IMR-90 (cell line): Measurements from ENCODE around the gene FSIP1. TPM values are rescaled to one million over a fixed set of nuclear protein-coding genes. Genes with fewer than 3 reads are reported as not detected.

Source experiments
- ATAC-seq: fragments of 200-7000 bp; cut with Tn5 transposase; 2 replicates; pipeline ENCODE4 v1.9.1; 2020; ENCODE audit warnings: low read depth, mild to moderate bottlenecking, moderate library complexity
- BruUV-seq: library from RNA; stranded (reverse); fragments of 400-500 nt; replicated peaks from 2 replicates; lab custom pipeline; 2021; lab: Mats Ljungman, UMichigan
- CTCF ChIA-PET: fragments of 300-600 bp; formaldehyde crosslinking; extraction: SDS; loops from one replicate; lab custom pipeline; 2021; ENCODE audit warnings: antibody characterized with exemption; lab: Yijun Ruan, JAX
- POLR2A ChIA-PET: fragments of 300-600 bp; sonication (Branson Sonifier 250); formaldehyde crosslinking; loops from one replicate; lab custom pipeline; 2022; ENCODE audit warnings: antibody characterized with exemption; ENCODE audit not compliant: unreplicated experiment; lab: Charles Lee
- DNase-seq: peaks from one replicate; pipeline ENCODE4 v3.0.0; 2013
- H2AFZ ChIP-seq: replicated peaks from 2 replicates; pipeline ENCODE3; 2013; ENCODE audit warnings: low read length, mild to moderate bottlenecking; ENCODE audit not compliant: poor library complexity
- H2AK5ac ChIP-seq: 2 replicates; pipeline ENCODE4 v1.6.1; 2013; ENCODE audit warnings: low read depth, low read length, inconsistent platforms
- H2AK9ac ChIP-seq: replicated peaks from 2 replicates; pipeline ENCODE3; 2013; ENCODE audit warnings: mild to moderate bottlenecking, low read depth, low read length, moderate library complexity; ENCODE audit not compliant: poor library complexity
- H2BK120ac ChIP-seq: 2 replicates; pipeline ENCODE4 v1.6.1; 2013; ENCODE audit warnings: low read depth, low read length, inconsistent platforms
- H2BK15ac ChIP-seq: 3 replicates; pipeline ENCODE4 v1.6.1; 2013; ENCODE audit warnings: low read depth, low read length, inconsistent platforms
- H2BK20ac ChIP-seq: 2 replicates; pipeline ENCODE4 v1.6.1; 2013; ENCODE audit warnings: low read depth, mild to moderate bottlenecking, inconsistent platforms, low read length, moderate library complexity
- H2BK5ac ChIP-seq: 2 replicates; pipeline ENCODE4 v1.6.1; 2013; ENCODE audit warnings: mild to moderate bottlenecking, low read depth, low read length, inconsistent platforms; ENCODE audit not compliant: poor library complexity, severe bottlenecking
- H3K14ac ChIP-seq: replicated peaks from 2 replicates; pipeline ENCODE4 v1.6.1; 2013; ENCODE audit warnings: low read depth, low read length, inconsistent platforms
- H3K18ac ChIP-seq: 2 replicates; pipeline ENCODE4 v1.6.1; 2013; ENCODE audit warnings: low read depth, low read length, control low read depth
- H3K23ac ChIP-seq: 2 replicates; pipeline ENCODE4 v1.6.1; 2013; ENCODE audit warnings: low read depth, low read length, inconsistent platforms
- H3K27ac ChIP-seq: 2 replicates; pipeline ENCODE4 v1.5.1; 2013; ENCODE audit warnings: mild to moderate bottlenecking, control low read depth, low read length; ENCODE audit not compliant: insufficient read depth
- H3K27me3 ChIP-seq: 2 replicates; pipeline ENCODE4 v1.6.1; 2013; ENCODE audit warnings: low read length; ENCODE audit not compliant: control insufficient read depth, insufficient read depth
- H3K36me3 ChIP-seq: 2 replicates; pipeline ENCODE4 v1.6.1; 2013; ENCODE audit warnings: low read length, mixed read lengths; ENCODE audit not compliant: control insufficient read depth, insufficient read depth
- H3K4ac ChIP-seq: 2 replicates; pipeline ENCODE4 v1.6.1; 2013; ENCODE audit warnings: low read depth, low read length, inconsistent platforms
- H3K4me1 ChIP-seq: 2 replicates; pipeline ENCODE4 v1.6.1; 2013; ENCODE audit warnings: low read length, mixed read lengths; ENCODE audit not compliant: control insufficient read depth, insufficient read depth
- H3K4me2 ChIP-seq: 2 replicates; pipeline ENCODE4 v1.6.1; 2013; ENCODE audit warnings: low read depth, mild to moderate bottlenecking, control low read depth, low read length, moderate library complexity
- H3K4me3 ChIP-seq: 2 replicates; pipeline ENCODE4 v1.5.1; 2013; ENCODE audit warnings: low read depth, mild to moderate bottlenecking, control low read depth, low read length, moderate library complexity; ENCODE audit not compliant: insufficient read depth
- H3K56ac ChIP-seq: 2 replicates; pipeline ENCODE4 v1.6.1; 2013; ENCODE audit warnings: low read length, inconsistent platforms; ENCODE audit not compliant: insufficient read depth; ENCODE audit errors: extremely low read depth
- H3K79me1 ChIP-seq, 2 experiments: 2 replicates each; pipeline ENCODE4 v1.6.1; 2013; ENCODE audit warnings: low read length in 2 of 2, inconsistent platforms in 1 of 2, low read depth in 1 of 2
- H3K9ac ChIP-seq: 2 replicates; pipeline ENCODE4 v1.6.1; 2013; ENCODE audit warnings: low read depth, low read length, control low read depth
- H3K9me1 ChIP-seq: 2 replicates; pipeline ENCODE4 v1.6.1; 2013; ENCODE audit warnings: low read length, inconsistent platforms; ENCODE audit not compliant: insufficient read depth
- H3K9me3 ChIP-seq: 2 replicates; pipeline ENCODE4 v1.6.1; 2013; ENCODE audit warnings: low read length; ENCODE audit not compliant: control insufficient read depth, insufficient read depth
- H4K20me1 ChIP-seq: 2 replicates; pipeline ENCODE4 v1.6.1; 2013; ENCODE audit warnings: low read length, inconsistent platforms; ENCODE audit not compliant: insufficient read depth
- H4K5ac ChIP-seq: 2 replicates; pipeline ENCODE4 v1.6.1; 2013; ENCODE audit warnings: mild to moderate bottlenecking, low read depth, low read length, control low read depth
- H4K8ac ChIP-seq, 2 experiments: 2 replicates each; pipeline ENCODE4 v1.6.1; 2013; ENCODE audit warnings: low read depth in 2 of 2, low read length in 2 of 2, control low read depth in 1 of 2, inconsistent platforms in 1 of 2
- H4K91ac ChIP-seq: 2 replicates; pipeline ENCODE4 v1.6.1; 2013; ENCODE audit warnings: low read depth, low read length, inconsistent platforms; ENCODE audit not compliant: insufficient read depth
- BHLHE40 ChIP-seq: fragments of 150-350 bp; IDR thresholded peaks from 2 replicates; pipeline ENCODE4 v1.6.1; 2016; ENCODE audit warnings: mild to moderate bottlenecking, low read depth, low read length
- CEBPB ChIP-seq: IDR thresholded peaks from 2 replicates; pipeline ENCODE4 v1.6.1; 2012; ENCODE audit warnings: low read depth, low read length, improper control_type of control experiment
- MAZ ChIP-seq: IDR thresholded peaks from 2 replicates; pipeline ENCODE4 v1.6.1; 2012; ENCODE audit warnings: low read depth, mild to moderate bottlenecking, low read length, improper control_type of control experiment, moderate library complexity, borderline replicate concordance
- RFX5 ChIP-seq: IDR thresholded peaks from 2 replicates; pipeline ENCODE4 v1.8.0; 2012; ENCODE audit warnings: low read depth, mild to moderate bottlenecking, low read length, moderate library complexity
- SMC3 ChIP-seq: fragments of 150-350 bp; IDR thresholded peaks from 2 replicates; pipeline ENCODE4 v1.6.1; 2016; ENCODE audit warnings: low read depth, mild to moderate bottlenecking, antibody characterized with exemption, low read length, moderate library complexity
- USF2 ChIP-seq: fragments of 150-350 bp; IDR thresholded peaks from 2 replicates; pipeline ENCODE4 v1.6.1; 2017; ENCODE audit warnings: mild to moderate bottlenecking, antibody characterized with exemption, low read length, low read depth
- WGBS, 2 experiments: methylation state at CpG; one replicate each; pipeline versions ENCODE4 v1.1.5 to v1.1.7; 2013; ENCODE audit warnings: missing lambda C conversion rate in 2 of 2; ENCODE audit not compliant: insufficient read length in 1 of 2; ENCODE audit errors: extremely low coverage in 2 of 2; 5-methylcytosine and 5-hydroxymethylcytosine counted together
- dilution Hi-C: fragments of 300-500 bp; cut with HindIII; formaldehyde crosslinking; loops from one replicate; pipeline ENCODE4 v1.14.3; 2018; ENCODE audit warnings: low sequenced_read_pairs; ENCODE audit not compliant: unreplicated experiment
- in situ Hi-C: fragments of 300-500 bp; cut with MboI; formaldehyde crosslinking; loops from 3 replicates; pipeline ENCODE4 v1.14.3; 2019; ENCODE audit warnings: low sequenced_read_pairs, inconsistent platforms, mixed read lengths
- intact Hi-C: fragments of 100-400 bp; cut with micrococcal nuclease; formaldehyde crosslinking; loops from 2 replicates; pipeline ENCODE4 v1.10.0; 2022
- polyA plus RNA-seq, 3 experiments: library from polyadenylated mRNA; depleted of rRNA; stranded (reverse); fragments of >200 nt; gene quantifications; 2 replicates each; pipeline ENCODE4 v1.2.3, GENCODE V29; 2012; ENCODE audit warnings: low replicate concordance in 1 of 3
- total RNA-seq: library from RNA; depleted of rRNA; stranded (reverse); fragments of >200 nt; gene quantifications from 2 replicates; pipeline ENCODE4 v1.2.3, GENCODE V29; 2012

Gene FSIP1
- total and polyA plus RNA-seq, 2 of the 4 experiments (the other 2 are of a cell fraction) = 0.10 to 0.18 TPM

GRCh38 chr15:39787479-39787878, 4.8 kb upstream of the FSIP1 start:
- intact Hi-C loops (loop anchor here (2.0 to 10.0 kb wide), 5 partner anchors 170 to 1083 kb away; partner anchors contain the start of gene BMF), dilution Hi-C loops (no loop called here), in situ Hi-C loops (loop anchor here (10.0 kb wide), 1 partner anchor 167 kb away; no protein-coding TSS in a partner anchor)
- Histone ChIP-seq H3K4me2 (peak overlapping the region; percentile 4; the same call in 1 of the 2 replicates), H2BK5ac (peak overlapping the region; percentile 79), H3K27ac (peak overlapping the region; percentile 85; the same call in 1 of the 2 replicates), H2BK15ac (no peak overlapping the region), H3K79me1 (peaks cover 13 to 63% of the 10 kb centered on the region in 2 experiments), H3K27me3 (no peaks in the 10 kb centered on the region), H2AK9ac (no peak overlapping the region), H3K4me3 (no peak overlapping the region), H3K36me3 (no peaks in the 10 kb centered on the region), H3K4me1 (peaks cover 27% of the 10 kb centered on the region), H4K8ac (0 out of 4 replicates have a peak overlapping the region, but pooled peaks of 1 of the 2 experiments have one; percentile 72), H3K56ac (no peak overlapping the region), H4K5ac (no peak overlapping the region), H2AFZ (no peak overlapping the region), H3K14ac (0 out of 2 replicates have a peak overlapping the region, but pooled peaks have one; percentile 21), H2BK120ac (no peak overlapping the region), H3K9me3 (no peaks in the 10 kb centered on the region), H4K91ac (no peak overlapping the region), H2BK20ac (no peak overlapping the region), H3K4ac (peak overlapping the region; percentile 87; the same call in 1 of the 2 replicates), H3K9me1 (peaks cover 7% of the 10 kb centered on the region), H4K20me1 (peaks cover 4% of the 10 kb centered on the region; the same call in 1 of the 2 replicates), H3K18ac (peak overlapping the region; percentile 93; the same call in 1 of the 2 replicates), H3K23ac (no peak overlapping the region), H2AK5ac (no peak overlapping the region; the same call in 1 of the 2 replicates), H3K9ac (no peak overlapping the region; the same call in 1 of the 2 replicates)
- DNase-seq = no peak
- POLR2A ChIA-PET = no interaction called here
- TF ChIP-seq MAZ (no peak), SMC3 (no peak), USF2 (no peak), CEBPB (no peak), RFX5 (no peak), BHLHE40 (no peak)
- BruUV-seq = no TSS peak
- CTCF ChIA-PET = interaction anchor here (0.6 to 2.6 kb wide), 9 partner anchors 15 to 666 kb away, joined by 3 to 9 read pairs (median 5); no protein-coding TSS in a partner anchor
- no peak for ATAC-seq
- WGBS, 2 experiments = no CpG with 5 or more reads among the region's 1 CpG
